Measurements from ENCODE around the gene LRRIQ4.

DNA sequence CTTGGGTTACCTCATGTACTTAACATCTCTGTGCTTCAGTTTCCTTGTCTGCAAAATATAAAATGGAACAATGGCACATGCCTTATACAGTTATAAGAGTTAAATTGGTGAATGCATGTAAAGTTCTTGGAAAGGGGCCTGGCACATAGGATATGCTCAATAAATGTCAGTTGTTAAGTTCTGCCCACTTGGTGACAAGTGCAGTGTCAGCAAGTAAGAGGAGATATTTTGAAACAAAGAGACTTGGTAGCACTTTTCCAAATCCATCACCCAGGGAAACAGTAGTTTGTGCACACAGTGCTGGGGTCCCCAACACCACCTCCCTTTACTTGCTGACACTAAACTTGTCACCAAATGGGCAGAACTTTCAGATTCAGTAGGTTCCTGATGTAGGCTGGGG is 37.9 kb downstream of the LRRIQ4 start:
- TF ChIP-seq, protein P1, sequence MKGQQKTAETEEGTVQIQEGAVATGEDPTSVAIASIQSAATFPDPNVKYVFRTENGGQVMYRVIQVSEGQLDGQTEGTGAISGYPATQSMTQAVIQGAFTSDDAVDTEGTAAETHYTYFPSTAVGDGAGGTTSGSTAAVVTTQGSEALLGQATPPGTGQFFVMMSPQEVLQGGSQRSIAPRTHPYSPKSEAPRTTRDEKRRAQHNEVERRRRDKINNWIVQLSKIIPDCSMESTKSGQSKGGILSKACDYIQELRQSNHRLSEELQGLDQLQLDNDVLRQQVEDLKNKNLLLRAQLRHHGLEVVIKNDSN (IDR thresholded peaks at IDR 0.05): no peak
- no peak for TF ChIP-seq EP300 (IDR thresholded peaks at IDR 0.05; ENCODE audit: borderline replicate concordance)
- TF ChIP-seq TAF1 (IDR thresholded peaks at IDR 0.05; ENCODE audit: low read depth): no peak
- TF ChIP-seq CEBPB (IDR thresholded peaks at IDR 0.05): no peak
- no peak for TF ChIP-seq EGR1 (IDR thresholded peaks at IDR 0.05)
- no peak for TF ChIP-seq YY1 (IDR thresholded peaks at IDR 0.05; ENCODE audit: low read depth)
- TF ChIP-seq, protein P2, sequence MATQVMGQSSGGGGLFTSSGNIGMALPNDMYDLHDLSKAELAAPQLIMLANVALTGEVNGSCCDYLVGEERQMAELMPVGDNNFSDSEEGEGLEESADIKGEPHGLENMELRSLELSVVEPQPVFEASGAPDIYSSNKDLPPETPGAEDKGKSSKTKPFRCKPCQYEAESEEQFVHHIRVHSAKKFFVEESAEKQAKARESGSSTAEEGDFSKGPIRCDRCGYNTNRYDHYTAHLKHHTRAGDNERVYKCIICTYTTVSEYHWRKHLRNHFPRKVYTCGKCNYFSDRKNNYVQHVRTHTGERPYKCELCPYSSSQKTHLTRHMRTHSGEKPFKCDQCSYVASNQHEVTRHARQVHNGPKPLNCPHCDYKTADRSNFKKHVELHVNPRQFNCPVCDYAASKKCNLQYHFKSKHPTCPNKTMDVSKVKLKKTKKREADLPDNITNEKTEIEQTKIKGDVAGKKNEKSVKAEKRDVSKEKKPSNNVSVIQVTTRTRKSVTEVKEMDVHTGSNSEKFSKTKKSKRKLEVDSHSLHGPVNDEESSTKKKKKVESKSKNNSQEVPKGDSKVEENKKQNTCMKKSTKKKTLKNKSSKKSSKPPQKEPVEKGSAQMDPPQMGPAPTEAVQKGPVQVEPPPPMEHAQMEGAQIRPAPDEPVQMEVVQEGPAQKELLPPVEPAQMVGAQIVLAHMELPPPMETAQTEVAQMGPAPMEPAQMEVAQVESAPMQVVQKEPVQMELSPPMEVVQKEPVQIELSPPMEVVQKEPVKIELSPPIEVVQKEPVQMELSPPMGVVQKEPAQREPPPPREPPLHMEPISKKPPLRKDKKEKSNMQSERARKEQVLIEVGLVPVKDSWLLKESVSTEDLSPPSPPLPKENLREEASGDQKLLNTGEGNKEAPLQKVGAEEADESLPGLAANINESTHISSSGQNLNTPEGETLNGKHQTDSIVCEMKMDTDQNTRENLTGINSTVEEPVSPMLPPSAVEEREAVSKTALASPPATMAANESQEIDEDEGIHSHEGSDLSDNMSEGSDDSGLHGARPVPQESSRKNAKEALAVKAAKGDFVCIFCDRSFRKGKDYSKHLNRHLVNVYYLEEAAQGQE (IDR thresholded peaks at IDR 0.05; ENCODE audit: low read depth): no peak
- TF ChIP-seq, protein P3, sequence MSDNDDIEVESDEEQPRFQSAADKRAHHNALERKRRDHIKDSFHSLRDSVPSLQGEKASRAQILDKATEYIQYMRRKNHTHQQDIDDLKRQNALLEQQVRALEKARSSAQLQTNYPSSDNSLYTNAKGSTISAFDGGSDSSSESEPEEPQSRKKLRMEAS (IDR thresholded peaks at IDR 0.05): no peak
